Mononuclear cell (primary cell): Measurements from ENCODE around the gene FXYD6. TPM values are rescaled to one million over a fixed set of nuclear protein-coding genes. Genes with fewer than 3 reads are reported as not detected.

Source experiments
- H3K27me3 ChIP-seq: 2 replicates; pipeline ENCODE4 v1.6.0; 2011; ENCODE audit warnings: low read length, control low read depth; ENCODE audit not compliant: insufficient read depth
- H3K4me1 ChIP-seq: 2 replicates; pipeline ENCODE4 v1.5.1; 2011; ENCODE audit warnings: mild to moderate bottlenecking, low read length, control low read depth; ENCODE audit not compliant: insufficient read depth
- H3K4me3 ChIP-seq: 2 replicates; pipeline ENCODE4 v1.5.1; 2011; ENCODE audit warnings: mild to moderate bottlenecking, low read length, moderate library complexity
- H3K9me3 ChIP-seq: 2 replicates; pipeline ENCODE4 v1.5.1; 2011; ENCODE audit warnings: low read depth, mild to moderate bottlenecking, control low read depth, low read length
- total RNA-seq: library from RNA; depleted of rRNA; stranded (reverse); fragments of >200 nt; gene quantifications from one replicate; pipeline ENCODE4 v1.2.3, GENCODE V29; 2012

Gene FXYD6
- total RNA-seq, 1 donor, result 12.1 TPM

DNA sequence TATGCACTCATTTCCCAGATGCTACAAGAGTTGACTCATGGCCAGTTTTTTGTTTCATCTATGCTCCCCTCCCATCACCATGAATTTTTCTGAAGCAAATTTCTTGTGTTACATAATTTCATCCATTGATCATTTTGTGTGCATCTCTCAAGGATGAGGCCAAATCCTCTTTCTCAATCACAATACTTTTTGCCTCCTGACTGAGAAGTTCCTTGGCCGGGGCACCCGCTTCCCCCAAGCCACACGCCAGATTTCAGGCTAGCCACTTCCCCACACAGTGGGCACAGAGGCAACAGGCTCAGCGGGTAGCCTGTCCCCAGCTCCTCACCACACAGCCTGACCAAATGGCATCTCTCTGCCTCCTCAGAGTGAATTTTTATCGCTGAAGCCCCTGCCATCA, 69.6 kb downstream of the FXYD6 start:
- no peaks in the 10 kb centered on the region for H3K9me3 ChIP-seq
- H3K27me3 ChIP-seq, result no peaks in the 10 kb centered on the region
- peaks cover 51% of the 10 kb centered on the region for H3K4me1 ChIP-seq
- H3K4me3 ChIP-seq, result no peak overlapping the region

GRCh38 chr11:117805045-117805444, 71.4 kb downstream of the FXYD6 start:
- peaks cover 51% of the 10 kb centered on the region for H3K4me1 ChIP-seq

DNA sequence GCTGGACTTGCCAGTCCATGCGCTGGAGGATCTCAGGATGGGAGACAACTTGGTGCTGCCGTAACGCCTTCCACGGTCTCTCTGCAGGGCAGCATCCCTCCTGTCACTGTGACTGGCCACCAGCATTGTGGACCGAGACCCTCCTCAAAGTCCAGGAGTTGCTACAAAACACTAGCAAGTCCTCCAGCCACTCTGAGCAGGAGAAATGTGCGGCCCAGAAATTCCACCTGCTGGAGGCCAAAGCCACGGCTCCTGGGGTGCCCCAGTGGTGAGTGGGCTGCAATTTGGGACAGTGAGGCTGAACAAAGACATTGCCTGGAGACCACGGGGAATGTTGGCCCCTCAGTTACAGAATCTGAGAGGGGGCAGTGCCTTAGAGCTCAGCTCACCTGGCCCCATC, 72.6 kb downstream of the FXYD6 start:
- no peak overlapping the region for H3K4me3 ChIP-seq
- H3K9me3 ChIP-seq, result no peaks in the 10 kb centered on the region
- peaks cover 5% of the 10 kb centered on the region for H3K27me3 ChIP-seq
- H3K4me1 ChIP-seq, result peaks cover 43% of the 10 kb centered on the region

More at GRCh38 chr11:117805045-117805444, 71.4 kb downstream of the FXYD6 start:
- Histone ChIP-seq H3K4me3 (no peak overlapping the region), H3K9me3 (no peaks in the 10 kb centered on the region), H3K27me3 (no peaks in the 10 kb centered on the region)

DNA sequence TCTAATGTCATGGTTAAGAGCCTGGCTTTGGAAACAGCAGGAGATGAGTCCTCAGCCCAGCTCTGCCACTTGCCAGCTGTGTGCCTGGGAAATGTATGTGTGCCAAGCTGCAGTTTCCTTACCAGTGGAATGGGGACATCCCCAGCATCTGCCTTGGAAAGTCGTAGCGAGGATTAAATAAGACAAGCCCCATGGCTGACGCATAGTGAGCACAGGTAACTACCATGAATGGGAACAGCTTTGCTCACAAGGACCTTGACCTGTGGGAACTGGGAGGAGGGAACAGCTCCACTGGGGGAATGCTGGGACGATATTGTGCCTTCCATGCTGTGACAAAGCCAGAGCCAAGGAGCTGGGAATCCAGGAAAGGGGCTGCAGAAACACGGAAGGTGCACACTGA, 76.8 kb downstream of the FXYD6 start:
- Histone ChIP-seq H3K27me3 (peaks cover 40% of the 10 kb centered on the region), H3K4me3 (no peak overlapping the region), H3K4me1 (peaks cover 17% of the 10 kb centered on the region), H3K9me3 (no peaks in the 10 kb centered on the region)

DNA sequence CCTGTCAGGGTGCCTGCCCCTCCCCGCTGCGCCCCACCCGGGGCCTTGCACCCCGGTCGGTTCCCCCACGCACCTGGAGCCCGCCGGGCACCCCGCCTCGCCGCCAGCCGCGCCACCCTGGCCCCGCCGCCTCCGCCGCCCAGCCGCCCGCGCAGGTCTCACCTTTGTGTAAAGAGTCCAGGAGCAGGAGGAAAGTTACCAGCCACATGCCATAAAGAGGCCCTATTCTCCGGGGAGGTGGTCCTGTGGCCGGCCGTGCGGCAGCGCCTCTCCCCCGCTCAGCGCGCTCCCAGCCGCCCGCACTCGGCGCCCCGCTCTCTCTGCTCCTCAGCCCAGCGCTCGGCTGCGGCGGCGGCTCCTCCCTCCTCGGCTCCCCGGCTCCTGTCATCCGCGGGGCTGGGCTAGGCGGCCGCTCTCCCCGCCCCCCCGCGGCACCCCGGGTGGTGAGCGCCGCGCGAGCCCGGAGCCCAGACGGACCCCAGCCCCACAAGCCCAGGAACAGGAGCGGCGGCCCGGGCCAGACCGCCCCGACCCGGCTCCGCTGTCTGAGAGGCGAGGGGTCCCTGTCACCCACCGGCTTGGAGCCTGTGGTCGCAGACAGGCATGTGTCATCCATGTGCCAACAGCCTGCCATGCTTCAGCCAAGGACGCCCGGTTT, 79.5 kb downstream of the FXYD6 start, which contains the start of gene DSCAML1:
TSS of gene DSCAML1 (minus strand) at position 345 of the 658 bp plus-strand sequence. CDS start at position 208, 137 bp downstream.
- Histone ChIP-seq H3K9me3 (no peaks in the 10 kb centered on the region), H3K4me3 (no peak within 1 kb of the TSS), H3K4me1 (peaks cover 14% of the 10 kb centered on the region), H3K27me3 (peaks cover 59% of the 10 kb centered on the region)

GRCh38 chr11:117796456-117796871, 80.0 kb downstream of the FXYD6 start:
- Histone ChIP-seq H3K4me1 (peaks cover 14% of the 10 kb centered on the region), H3K27me3 (peaks cover 59% of the 10 kb centered on the region), H3K4me3 (no peak overlapping the region), H3K9me3 (no peaks in the 10 kb centered on the region)

GRCh38 chr11:117795638-117796455, 80.6 kb downstream of the FXYD6 start:
- Histone ChIP-seq H3K9me3 (no peaks in the 10 kb centered on the region), H3K4me3 (no peak overlapping the region), H3K27me3 (peaks cover 59% of the 10 kb centered on the region), H3K4me1 (peaks cover 14% of the 10 kb centered on the region)

GRCh38 chr11:117794772-117795629, 81.5 kb downstream of the FXYD6 start:
- no peaks in the 10 kb centered on the region for H3K9me3 ChIP-seq
- no peak overlapping the region for H3K4me3 ChIP-seq
- peaks cover 14% of the 10 kb centered on the region for H3K4me1 ChIP-seq
- peaks cover 59% of the 10 kb centered on the region for H3K27me3 ChIP-seq

DNA sequence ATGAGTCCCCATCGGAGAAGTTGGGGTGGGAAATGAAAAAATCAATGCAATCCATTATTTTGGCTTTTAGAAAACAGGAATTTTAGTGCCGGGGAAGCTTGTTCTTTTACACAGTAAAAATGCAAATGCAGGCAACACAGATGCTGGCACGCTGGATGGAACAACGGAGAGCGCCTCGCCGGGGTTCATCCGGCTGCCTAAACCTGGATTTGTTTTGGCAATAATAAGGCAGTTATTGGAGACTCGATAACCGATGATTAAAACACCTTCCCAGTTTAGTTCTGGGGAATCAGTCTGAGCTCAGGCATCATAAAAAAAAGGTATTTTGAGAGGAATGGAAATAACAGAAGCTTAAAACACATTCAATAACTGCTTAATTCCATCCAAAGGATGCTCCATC, 82.3 kb downstream of the FXYD6 start:
- Histone ChIP-seq H3K27me3 (peaks cover 56% of the 10 kb centered on the region), H3K4me1 (peaks cover 14% of the 10 kb centered on the region), H3K4me3 (no peak overlapping the region), H3K9me3 (no peaks in the 10 kb centered on the region)

DNA sequence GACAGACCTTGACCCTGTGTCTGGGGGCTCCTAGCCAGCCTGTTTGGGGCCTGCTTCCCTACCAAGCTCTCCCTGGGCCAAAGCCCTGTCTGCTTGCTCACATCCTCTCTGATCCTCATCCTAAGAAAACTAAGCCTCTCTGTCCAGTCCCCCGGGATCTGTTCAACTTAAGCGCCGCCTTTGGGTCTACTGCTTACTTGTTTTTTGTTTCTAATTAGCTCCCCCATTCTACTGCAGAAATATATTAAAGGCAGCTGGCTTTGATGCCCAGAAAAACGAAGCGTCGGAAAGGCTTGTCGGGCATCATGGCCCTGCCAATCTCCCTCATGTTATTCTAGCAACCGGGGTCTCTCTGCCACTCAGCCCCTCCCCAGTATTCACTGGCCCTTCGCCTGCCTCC, 82.9 kb downstream of the FXYD6 start:
- Histone ChIP-seq H3K9me3 (no peaks in the 10 kb centered on the region), H3K27me3 (peaks cover 50% of the 10 kb centered on the region), H3K4me1 (peaks cover 14% of the 10 kb centered on the region), H3K4me3 (no peak overlapping the region)

- Histone ChIP-seq H3K4me1 (peaks cover 14% of the 10 kb centered on the region), H3K9me3 (no peaks in the 10 kb centered on the region), H3K4me3 (no peak overlapping the region), H3K27me3 (peaks cover 46% of the 10 kb centered on the region)
Measured at GRCh38 chr11:117792992-117793391, 83.5 kb downstream of the FXYD6 start.

DNA sequence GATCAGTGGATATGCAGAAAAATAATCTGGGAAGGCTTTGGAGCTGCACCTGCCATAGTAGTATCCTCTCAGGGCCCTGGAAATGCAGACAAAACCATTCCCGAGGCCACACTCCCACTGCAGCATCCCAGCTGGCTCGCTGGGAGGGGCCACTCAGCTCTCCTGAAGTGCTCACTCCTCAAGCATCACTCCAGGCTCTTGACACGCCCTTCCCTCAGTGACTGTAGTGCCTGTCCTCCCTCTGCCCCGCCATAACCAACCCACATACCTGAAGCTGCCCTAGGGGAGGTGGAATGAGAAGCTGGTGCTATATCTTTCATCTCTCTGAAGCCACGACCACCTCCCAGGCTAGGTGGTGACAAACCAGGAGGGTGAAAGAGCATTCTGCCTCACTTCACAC, 84.2 kb downstream of the FXYD6 start:
- H3K9me3 ChIP-seq, result no peaks in the 10 kb centered on the region
- H3K4me1 ChIP-seq, result peaks cover 14% of the 10 kb centered on the region
- no peak overlapping the region for H3K4me3 ChIP-seq
- H3K27me3 ChIP-seq, result peaks cover 40% of the 10 kb centered on the region

DNA sequence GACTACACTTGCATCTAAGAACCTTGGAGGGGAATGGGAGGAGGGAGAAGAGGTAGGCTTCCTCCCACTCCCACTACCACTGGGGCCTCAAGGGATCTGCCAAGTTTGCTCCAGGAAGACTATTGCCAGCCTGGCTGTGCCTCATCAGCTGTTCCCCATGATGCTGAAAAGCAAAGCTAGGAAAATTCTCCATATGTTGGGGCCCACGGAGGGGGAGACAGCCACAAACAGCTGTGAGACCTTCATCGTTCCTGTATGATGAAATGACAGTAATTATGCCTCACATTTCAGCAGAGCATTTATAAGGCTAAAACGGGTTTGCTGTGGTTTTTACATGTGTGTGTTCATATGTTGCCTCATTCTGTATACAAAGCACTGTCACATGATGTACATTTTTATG, 86.2 kb downstream of the FXYD6 start:
- H3K27me3 ChIP-seq, result peaks cover 25% of the 10 kb centered on the region
- H3K4me1 ChIP-seq, result peaks cover under 1% of the 10 kb centered on the region
- no peak overlapping the region for H3K4me3 ChIP-seq
- no peaks in the 10 kb centered on the region for H3K9me3 ChIP-seq

DNA sequence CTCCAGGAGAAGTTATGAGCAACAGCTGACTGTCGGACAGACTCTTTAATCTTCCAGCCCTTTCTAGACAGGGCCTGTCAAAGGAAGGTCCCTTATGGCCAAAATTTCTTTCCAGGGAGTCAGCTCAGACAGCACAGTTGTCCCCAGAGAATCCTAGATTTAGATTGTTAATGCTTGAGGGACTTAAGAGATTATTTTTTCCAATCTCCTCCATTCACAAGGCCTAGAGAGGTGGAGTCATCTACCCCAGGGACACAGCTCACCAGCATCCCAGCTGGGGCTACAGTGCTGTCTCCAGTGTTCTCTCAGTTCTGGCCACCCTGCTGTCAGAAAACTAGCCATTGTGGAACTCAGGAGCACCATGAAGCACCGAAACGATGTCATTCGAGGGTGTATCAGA, 87.2 kb downstream of the FXYD6 start:
- peaks cover 15% of the 10 kb centered on the region for H3K27me3 ChIP-seq
- H3K9me3 ChIP-seq, result no peaks in the 10 kb centered on the region
- H3K4me1 ChIP-seq, result no peaks in the 10 kb centered on the region
- no peak overlapping the region for H3K4me3 ChIP-seq
